Effector memory CD8-positive, alpha-beta T cell (primary cell): Measurements from ENCODE around the gene PCMT1.

ENCODE experiments used
- ATAC-seq: fragments of 150-1000 bp; cut with Tn5 transposase; replicated peaks from 2 replicates; pipeline ENCODE4 v1.10.0; 2021; ENCODE audit warnings: mild to moderate bottlenecking, moderate library complexity
- DNase-seq, 3 experiments: peaks; one replicate each; pipeline ENCODE4 v3.0.0; 2021
- H3K27ac Mint-ChIP-seq, 2 donors: one replicate each; pipeline ENCODE4 v1.8.0; 2022; ENCODE audit warnings: mild to moderate bottlenecking in 2 of 2, mixed read lengths in 2 of 2, moderate library complexity in 2 of 2
- H3K27me3 Mint-ChIP-seq, 2 donors: one replicate each; pipeline ENCODE4 v1.8.0; 2022; ENCODE audit warnings: mixed read lengths in 2 of 2
- H3K36me3 Mint-ChIP-seq: one replicate; pipeline ENCODE4 v1.8.0; 2022; ENCODE audit warnings: mild to moderate bottlenecking, moderate library complexity, mixed read lengths; ENCODE audit not compliant: insufficient read depth
- H3K4me1 Mint-ChIP-seq, 2 donors: one replicate each; pipeline ENCODE4 v1.8.0; 2022; ENCODE audit warnings: low read depth in 2 of 2, mixed read lengths in 2 of 2
- H3K4me3 Mint-ChIP-seq, 2 donors: one replicate each; pipeline ENCODE4 v1.8.0; 2022; ENCODE audit warnings: mild to moderate bottlenecking in 2 of 2, mixed read lengths in 2 of 2, moderate library complexity in 2 of 2
- H3K9me3 Mint-ChIP-seq, 2 donors: one replicate each; pipeline ENCODE4 v1.8.0; 2022; ENCODE audit warnings: mixed read lengths in 2 of 2

PCMT1 gene

GRCh38 chr6:149754548-149754947 lies 5.0 kb downstream of the PCMT1 start:
- H3K27ac Mint-ChIP-seq, result peak overlapping the region in 1 of 2 donors; percentile 29
- no peak for ATAC-seq

GRCh38 chr6:149755300-149756260 lies 6.0 kb downstream of the PCMT1 start:
- peaks cover 10 to 19% of the 10 kb centered on the region in 2 donors for H3K4me1 Mint-ChIP-seq
- DNase-seq, result no peak
- no peaks in the 10 kb centered on the region for H3K27me3 Mint-ChIP-seq
- peaks cover 22% of the 10 kb centered on the region for H3K36me3 Mint-ChIP-seq
- H3K4me3 Mint-ChIP-seq, result no peak overlapping the region
- H3K27ac Mint-ChIP-seq, result peak overlapping the region; percentile 17 to 29
- H3K9me3 Mint-ChIP-seq, result no peaks in the 10 kb centered on the region
- ATAC-seq, result no peak

More at GRCh38 chr6:149754548-149754947, 5.0 kb downstream of the PCMT1 start:
- DNase-seq, result no peak
- H3K4me3 Mint-ChIP-seq, result no peak overlapping the region
- peaks cover 11 to 17% of the 10 kb centered on the region in 2 donors for H3K4me1 Mint-ChIP-seq
- H3K36me3 Mint-ChIP-seq, result peaks cover 25% of the 10 kb centered on the region
- H3K27me3 Mint-ChIP-seq, result no peaks in the 10 kb centered on the region
- H3K9me3 Mint-ChIP-seq, result no peaks in the 10 kb centered on the region

GRCh38 chr6:149756261-149756636 lies 6.7 kb downstream of the PCMT1 start:
- DNase-seq, result no peak
- H3K36me3 Mint-ChIP-seq, result peaks cover 21% of the 10 kb centered on the region
- no peaks in the 10 kb centered on the region for H3K27me3 Mint-ChIP-seq
- peaks cover 13 to 20% of the 10 kb centered on the region in 2 donors for H3K4me1 Mint-ChIP-seq
- ATAC-seq, result no peak
- no peak overlapping the region for H3K4me3 Mint-ChIP-seq
- no peaks in the 10 kb centered on the region for H3K9me3 Mint-ChIP-seq
- H3K27ac Mint-ChIP-seq, result no peak overlapping the region

- H3K4me1 Mint-ChIP-seq, result peaks cover 13 to 20% of the 10 kb centered on the region in 2 donors
- H3K36me3 Mint-ChIP-seq, result peaks cover 21% of the 10 kb centered on the region
- ATAC-seq (peak; percentile 17), DNase-seq (no peak)
- no peak overlapping the region for H3K27ac Mint-ChIP-seq
- no peak overlapping the region for H3K4me3 Mint-ChIP-seq
- H3K9me3 Mint-ChIP-seq, result no peaks in the 10 kb centered on the region
- H3K27me3 Mint-ChIP-seq, result no peaks in the 10 kb centered on the region
Measured at GRCh38 chr6:149761438-149761837, 11.9 kb downstream of the PCMT1 start.

GRCh38 chr6:149763866-149764265 lies 14.3 kb downstream of the PCMT1 start:
- H3K36me3 Mint-ChIP-seq, result peaks cover 31% of the 10 kb centered on the region
- H3K4me3 Mint-ChIP-seq, result no peak overlapping the region
- DNase-seq (no peak), ATAC-seq (no peak)
- no peaks in the 10 kb centered on the region for H3K27me3 Mint-ChIP-seq
- H3K27ac Mint-ChIP-seq, result no peak overlapping the region
- no peaks in the 10 kb centered on the region for H3K9me3 Mint-ChIP-seq
- H3K4me1 Mint-ChIP-seq, result peaks cover 13 to 26% of the 10 kb centered on the region in 2 donors

- no peak overlapping the region for H3K4me3 Mint-ChIP-seq
- DNase-seq (no peak), ATAC-seq (no peak)
- no peaks in the 10 kb centered on the region for H3K27me3 Mint-ChIP-seq
- H3K9me3 Mint-ChIP-seq, result no peaks in the 10 kb centered on the region
- H3K27ac Mint-ChIP-seq, result peak overlapping the region in 1 of 2 donors; percentile 77
- H3K36me3 Mint-ChIP-seq, result peaks cover 38% of the 10 kb centered on the region
- H3K4me1 Mint-ChIP-seq, result peaks cover 6 to 27% of the 10 kb centered on the region in 2 donors
Measured at GRCh38 chr6:149766156-149766769, 16.7 kb downstream of the PCMT1 start.

- Mint-ChIP-seq H3K36me3 (peaks cover 67% of the 10 kb centered on the region), H3K4me1 (peaks cover 2 to 18% of the 10 kb centered on the region in 2 donors), H3K27ac (no peak overlapping the region), H3K4me3 (no peak overlapping the region), H3K27me3 (no peaks in the 10 kb centered on the region), H3K9me3 (no peaks in the 10 kb centered on the region)
- ATAC-seq (no peak), DNase-seq (no peak)
Measured at GRCh38 chr6:149769676-149770075, 20.1 kb downstream of the PCMT1 start.

GRCh38 chr6:149771185-149771584 lies 21.6 kb downstream of the PCMT1 start:
- ATAC-seq, result no peak
- Mint-ChIP-seq H3K27me3 (no peaks in the 10 kb centered on the region), H3K27ac (peak overlapping the region; percentile 9 to 79), H3K36me3 (peaks cover 74% of the 10 kb centered on the region), H3K4me1 (peaks cover 2 to 18% of the 10 kb centered on the region in 2 donors), H3K4me3 (no peak overlapping the region), H3K9me3 (no peaks in the 10 kb centered on the region)
- no peak for DNase-seq

GRCh38 chr6:149771925-149772324 lies 22.4 kb downstream of the PCMT1 start:
- no peak overlapping the region for H3K4me3 Mint-ChIP-seq
- no peak for ATAC-seq
- no peak overlapping the region for H3K27ac Mint-ChIP-seq
- DNase-seq, result no peak
- peaks cover 79% of the 10 kb centered on the region for H3K36me3 Mint-ChIP-seq
- H3K27me3 Mint-ChIP-seq, result no peaks in the 10 kb centered on the region
- peaks cover 2 to 14% of the 10 kb centered on the region in 2 donors for H3K4me1 Mint-ChIP-seq
- no peaks in the 10 kb centered on the region for H3K9me3 Mint-ChIP-seq

GRCh38 chr6:149777624-149778023 lies 28.1 kb downstream of the PCMT1 start:
- no peaks in the 10 kb centered on the region for H3K4me1 Mint-ChIP-seq
- ATAC-seq (no peak), DNase-seq (no peak)
- H3K9me3 Mint-ChIP-seq, result no peaks in the 10 kb centered on the region
- H3K27me3 Mint-ChIP-seq, result no peaks in the 10 kb centered on the region
- no peak overlapping the region for H3K4me3 Mint-ChIP-seq
- H3K36me3 Mint-ChIP-seq, result peaks cover 74% of the 10 kb centered on the region
- no peak overlapping the region for H3K27ac Mint-ChIP-seq

- H3K27me3 Mint-ChIP-seq, result no peaks in the 10 kb centered on the region
- H3K4me1 Mint-ChIP-seq, result no peaks in the 10 kb centered on the region
- no peaks in the 10 kb centered on the region for H3K9me3 Mint-ChIP-seq
- ATAC-seq (no peak), DNase-seq (no peak)
- H3K36me3 Mint-ChIP-seq, result peaks cover 59% of the 10 kb centered on the region
- H3K27ac Mint-ChIP-seq, result peak overlapping the region; percentile 4 to 76
- no peak overlapping the region for H3K4me3 Mint-ChIP-seq
Measured at GRCh38 chr6:149779644-149779963, 30.1 kb downstream of the PCMT1 start.

- DNase-seq, result no peak
- Mint-ChIP-seq H3K4me3 (no peak overlapping the region), H3K27me3 (no peaks in the 10 kb centered on the region), H3K4me1 (no peaks in the 10 kb centered on the region), H3K9me3 (no peaks in the 10 kb centered on the region), H3K36me3 (peaks cover 39% of the 10 kb centered on the region), H3K27ac (no peak overlapping the region)
- ATAC-seq, result no peak
Measured at GRCh38 chr6:149781715-149782114, 32.2 kb downstream of the PCMT1 start.

- Mint-ChIP-seq H3K9me3 (no peaks in the 10 kb centered on the region), H3K36me3 (peaks cover 33% of the 10 kb centered on the region), H3K4me1 (peaks cover 0 to 2% of the 10 kb centered on the region in 2 donors), H3K4me3 (no peak overlapping the region), H3K27me3 (no peaks in the 10 kb centered on the region), H3K27ac (no peak overlapping the region)
- DNase-seq (no peak), ATAC-seq (no peak)
Measured at GRCh38 chr6:149782337-149782736, 32.8 kb downstream of the PCMT1 start.

GRCh38 chr6:149783551-149783950 lies 34.0 kb downstream of the PCMT1 start:
- DNase-seq, result no peak
- H3K27me3 Mint-ChIP-seq, result no peaks in the 10 kb centered on the region
- ATAC-seq, result no peak
- H3K27ac Mint-ChIP-seq, result no peak overlapping the region
- H3K4me3 Mint-ChIP-seq, result no peak overlapping the region
- peaks cover 29% of the 10 kb centered on the region for H3K36me3 Mint-ChIP-seq
- peaks cover 2 to 4% of the 10 kb centered on the region in 2 donors for H3K4me1 Mint-ChIP-seq
- no peaks in the 10 kb centered on the region for H3K9me3 Mint-ChIP-seq
